ENCODE results near the gene TRAPPC5. TPM values are rescaled to one million over a fixed set of nuclear protein-coding genes. Genes with fewer than 3 reads are reported as not detected.

TRAPPC5 gene
- total RNA-seq, 1 experiment from 2014 or later = 77.4 TPM

DNA sequence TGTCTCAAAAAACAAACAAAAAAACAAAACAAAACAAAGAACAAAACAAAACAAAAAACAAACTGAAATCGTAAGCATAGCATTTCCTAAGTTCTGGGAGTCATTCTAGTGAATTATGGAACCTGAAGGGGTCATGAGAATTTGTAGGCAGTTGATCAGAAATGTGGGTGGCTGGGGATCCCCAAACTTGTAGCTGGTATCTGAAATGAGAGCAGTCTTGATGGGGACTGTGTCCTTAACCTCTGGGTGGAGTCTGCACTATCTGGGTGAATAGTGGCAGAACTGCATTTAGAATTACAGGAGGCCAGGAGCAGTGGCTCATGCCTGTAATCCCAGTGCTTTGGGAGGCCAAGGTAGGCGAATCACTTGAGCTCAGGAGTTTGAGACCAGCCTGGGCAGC is 45.2 kb downstream of the TRAPPC5 start:
- Histone ChIP-seq H3K14ac (ENCODE audit: insufficient read depth, low read length) (no peak overlapping the region), H3K9ac (ENCODE audit: extremely low read depth, insufficient read length, low read length) (no peak overlapping the region), H3K4me2 (ENCODE audit: insufficient read depth, insufficient read length, low read length) (no peak overlapping the region), H3K27me3 (ENCODE audit: insufficient read depth, low read length) (peaks cover 18% of the 10 kb centered on the region; the same call in 1 of the 2 replicates), H2AK5ac (ENCODE audit: insufficient read length, low read length) (no peak overlapping the region), H4K8ac (replicated peaks; ENCODE audit: insufficient read length, low read depth, low read length) (no peak overlapping the region), H3K79me2 (ENCODE audit: insufficient read depth, low read length) (no peaks in the 10 kb centered on the region), H4K5ac (ENCODE audit: insufficient read length, low read depth, low read length) (no peak overlapping the region), H4K20me1 (ENCODE audit: control insufficient read depth, insufficient read depth, insufficient read length) (no peaks in the 10 kb centered on the region), H2BK120ac (ENCODE audit: low read depth, low read length, poor library complexity, severe bottlenecking) (no peak overlapping the region), H3K4me1 (ENCODE audit: insufficient read depth, low read length) (no peaks in the 10 kb centered on the region), H3K4ac (ENCODE audit: low read depth, low read length) (no peak overlapping the region), H3K23me2 (ENCODE audit: insufficient read length, low read depth, low read length, poor library complexity, severe bottlenecking) (peaks cover 7% of the 10 kb centered on the region), H3K56ac (ENCODE audit: insufficient read length, low read depth, low read length) (no peak overlapping the region), H3K18ac (ENCODE audit: insufficient read length, low read depth, low read length) (no peak overlapping the region), H3K27ac (ENCODE audit: insufficient read length, low read depth, low read length) (no peak overlapping the region), H2AFZ (ENCODE audit: low read length) (no peak overlapping the region), H2BK15ac (ENCODE audit: low read depth, low read length) (no peak overlapping the region), H3K23ac (ENCODE audit: insufficient read length, low read depth, low read length) (no peak overlapping the region), H3K79me1 (ENCODE audit: insufficient read depth, low read depth, low read length, poor library complexity, severe bottlenecking) (no peaks in the 10 kb centered on the region), H2BK5ac (ENCODE audit: insufficient read length, low read length) (no peak overlapping the region), H3K9me3 (ENCODE audit: control insufficient read depth, low read depth, low read length) (no peaks in the 10 kb centered on the region), H2BK12ac (ENCODE audit: insufficient read length, low read depth, low read length) (no peak overlapping the region), H2BK20ac (ENCODE audit: low read depth, low read length, poor library complexity, severe bottlenecking) (no peak overlapping the region), H3T11ph (ENCODE audit: low read length) (no peak overlapping the region), H4K91ac (ENCODE audit: insufficient read length, low read depth, low read length) (no peak overlapping the region)
- H3K4me3 Mint-ChIP-seq = no peak overlapping the region
- no peak for DNase-seq
- H3K36me3 Mint-ChIP-seq (ENCODE audit: insufficient read depth in 1 of 3, low read depth in 3 of 3) = no peaks in the 10 kb centered on the region
- H3K27me3 Mint-ChIP-seq (ENCODE audit: low read depth) = peaks cover 74% of the 10 kb centered on the region
- peaks cover 10 to 23% of the 10 kb centered on the region in 2 experiments for H3K4me1 Mint-ChIP-seq
- TF ChIP-seq, protein P1, sequence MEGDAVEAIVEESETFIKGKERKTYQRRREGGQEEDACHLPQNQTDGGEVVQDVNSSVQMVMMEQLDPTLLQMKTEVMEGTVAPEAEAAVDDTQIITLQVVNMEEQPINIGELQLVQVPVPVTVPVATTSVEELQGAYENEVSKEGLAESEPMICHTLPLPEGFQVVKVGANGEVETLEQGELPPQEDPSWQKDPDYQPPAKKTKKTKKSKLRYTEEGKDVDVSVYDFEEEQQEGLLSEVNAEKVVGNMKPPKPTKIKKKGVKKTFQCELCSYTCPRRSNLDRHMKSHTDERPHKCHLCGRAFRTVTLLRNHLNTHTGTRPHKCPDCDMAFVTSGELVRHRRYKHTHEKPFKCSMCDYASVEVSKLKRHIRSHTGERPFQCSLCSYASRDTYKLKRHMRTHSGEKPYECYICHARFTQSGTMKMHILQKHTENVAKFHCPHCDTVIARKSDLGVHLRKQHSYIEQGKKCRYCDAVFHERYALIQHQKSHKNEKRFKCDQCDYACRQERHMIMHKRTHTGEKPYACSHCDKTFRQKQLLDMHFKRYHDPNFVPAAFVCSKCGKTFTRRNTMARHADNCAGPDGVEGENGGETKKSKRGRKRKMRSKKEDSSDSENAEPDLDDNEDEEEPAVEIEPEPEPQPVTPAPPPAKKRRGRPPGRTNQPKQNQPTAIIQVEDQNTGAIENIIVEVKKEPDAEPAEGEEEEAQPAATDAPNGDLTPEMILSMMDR (conservative IDR thresholded peaks at IDR 0.05) = no peak
- peaks cover 0 to 3% of the 10 kb centered on the region in 2 experiments; a peak in 2 of 5 replicates for H3K9me3 Mint-ChIP-seq
- H3K27ac Mint-ChIP-seq = no peak overlapping the region
- no CpG with 5 or more reads among the region's 2 CpGs for WGBS (ENCODE audit: extremely low coverage, insufficient read length, low lambda C conversion rate)

Measured in H9 (cell line).